Right lobe of liver (tissue), 4 donors: ENCODE measurements around the gene RELN.

Source experiments
- CTCF ChIP-seq, 4 donors: fragments of 200-600 bp in 3 of 4; fragments of 450-650 bp in 1 of 4; IDR thresholded peaks; one replicate each; pipeline versions ENCODE4 v1.5.1 to v1.8.0; 2016 to 2022; ENCODE audit warnings: antibody characterized with exemption in 4 of 4, mild to moderate bottlenecking in 2 of 4
- POLR2A ChIP-seq: fragments of 450-650 bp; IDR thresholded peaks from one replicate; pipeline ENCODE4 v1.6.1; 2017; ENCODE audit warnings: antibody characterized with exemption, mild to moderate bottlenecking
- donor health status: DM: no; HTN: no; CAD: no.
- donor health status: DM: no; HTN: no; CAD: no.
- donor health status: DM: no; HTN: yes; CAD: no.

- no peak for TF ChIP-seq CTCF (IDR thresholded peaks at IDR 0.05)
- TF ChIP-seq POLR2A: no peak
These were observed 190.2 kb downstream of the RELN start for GRCh38 chr7:103799298-103799697.
